Stimulated activated CD4-positive, alpha-beta T cell treated with anti-CD3 and anti-CD28 coated beads, TNF-alpha, amount 100 ng/mL, for 1 hour (primary cell): ENCODE data around the gene MRPS16.

ENCODE experiments used
- DNase-seq, 3 donors: peaks; one replicate each; pipeline ENCODE4 v3.0.0-alpha.2; 2020; ENCODE audit warnings: low read depth in 3 of 3, low spot score in 1 of 3

MRPS16 gene

GRCh38 chr10:73205081-73205480, 47.4 kb downstream of the MRPS16 start:
- no peak for DNase-seq
